Measurements from ENCODE around the gene ASIC1. TPM values are rescaled to one million over a fixed set of nuclear protein-coding genes. Genes with fewer than 3 reads are reported as not detected.

The ASIC1 gene
- polyA plus RNA-seq, 1 donor, result 4.7 TPM

GRCh38 chr12:50040657-50041056 lies 16.7 kb upstream of the ASIC1 start:
- WGBS (ENCODE audit: insufficient coverage, low lambda C conversion rate), result 80% methylated on average over 1 of the region's 4 CpGs
- H3K27ac ChIP-seq (ENCODE audit: low read length), result no peak overlapping the region
- no peak overlapping the region for H3K4me3 ChIP-seq (ENCODE audit: low read length)
- no peaks in the 10 kb centered on the region for H3K9me3 ChIP-seq (ENCODE audit: control insufficient read depth, low read depth, low read length)
- no peaks in the 10 kb centered on the region for H3K4me1 ChIP-seq (ENCODE audit: control insufficient read depth, insufficient read depth, low read length)
- H3K27me3 ChIP-seq (ENCODE audit: control insufficient read depth, insufficient read depth, low read length), result no peaks in the 10 kb centered on the region
- no peak for DNase-seq
- H3K36me3 ChIP-seq (ENCODE audit: control insufficient read depth, insufficient read depth, low read length), result no peaks in the 10 kb centered on the region

- Histone ChIP-seq H3K27ac (ENCODE audit: low read length) (no peak overlapping the region), H3K27me3 (ENCODE audit: control insufficient read depth, insufficient read depth, low read length) (no peaks in the 10 kb centered on the region), H3K4me1 (ENCODE audit: control insufficient read depth, insufficient read depth, low read length) (no peaks in the 10 kb centered on the region), H3K9me3 (ENCODE audit: control insufficient read depth, low read depth, low read length) (no peaks in the 10 kb centered on the region), H3K4me3 (ENCODE audit: low read length) (no peak overlapping the region), H3K36me3 (ENCODE audit: control insufficient read depth, insufficient read depth, low read length) (no peaks in the 10 kb centered on the region)
- WGBS (ENCODE audit: insufficient coverage, low lambda C conversion rate), result 33% methylated on average over 1 of the region's 15 CpGs
- no peak for DNase-seq
These were observed 16.1 kb upstream of the ASIC1 start for GRCh38 chr12:50041062-50041860.

GRCh38 chr12:50041962-50042361 lies 15.4 kb upstream of the ASIC1 start:
- no CpG with 5 or more reads among the region's 5 CpGs for WGBS (ENCODE audit: insufficient coverage, low lambda C conversion rate)
- no peak for DNase-seq

GRCh38 chr12:50042693-50043092 lies 14.7 kb upstream of the ASIC1 start:
- Histone ChIP-seq H3K9me3 (ENCODE audit: control insufficient read depth, low read depth, low read length) (no peaks in the 10 kb centered on the region), H3K27me3 (ENCODE audit: control insufficient read depth, insufficient read depth, low read length) (no peaks in the 10 kb centered on the region), H3K27ac (ENCODE audit: low read length) (no peak overlapping the region), H3K4me3 (ENCODE audit: low read length) (no peak overlapping the region), H3K4me1 (ENCODE audit: control insufficient read depth, insufficient read depth, low read length) (no peaks in the 10 kb centered on the region), H3K36me3 (ENCODE audit: control insufficient read depth, insufficient read depth, low read length) (no peaks in the 10 kb centered on the region)
- no CpG with 5 or more reads among the region's 6 CpGs for WGBS (ENCODE audit: insufficient coverage, low lambda C conversion rate)
- DNase-seq, result no peak

More at GRCh38 chr12:50041962-50042361, 15.4 kb upstream of the ASIC1 start:
- H3K27me3 ChIP-seq (ENCODE audit: control insufficient read depth, insufficient read depth, low read length), result no peaks in the 10 kb centered on the region
- H3K27ac ChIP-seq (ENCODE audit: low read length), result no peak overlapping the region
- H3K4me3 ChIP-seq (ENCODE audit: low read length), result no peak overlapping the region
- H3K36me3 ChIP-seq (ENCODE audit: control insufficient read depth, insufficient read depth, low read length), result no peaks in the 10 kb centered on the region
- no peaks in the 10 kb centered on the region for H3K4me1 ChIP-seq (ENCODE audit: control insufficient read depth, insufficient read depth, low read length)
- H3K9me3 ChIP-seq (ENCODE audit: control insufficient read depth, low read depth, low read length), result no peaks in the 10 kb centered on the region

- H3K27ac ChIP-seq (ENCODE audit: low read length), result no peak overlapping the region
- no peaks in the 10 kb centered on the region for H3K9me3 ChIP-seq (ENCODE audit: control insufficient read depth, low read depth, low read length)
- no CpG with 5 or more reads among the region's 2 CpGs for WGBS (ENCODE audit: insufficient coverage, low lambda C conversion rate)
- DNase-seq, result no peak
- H3K36me3 ChIP-seq (ENCODE audit: control insufficient read depth, insufficient read depth, low read length), result no peaks in the 10 kb centered on the region
- no peaks in the 10 kb centered on the region for H3K27me3 ChIP-seq (ENCODE audit: control insufficient read depth, insufficient read depth, low read length)
- H3K4me1 ChIP-seq (ENCODE audit: control insufficient read depth, insufficient read depth, low read length), result no peaks in the 10 kb centered on the region
- H3K4me3 ChIP-seq (ENCODE audit: low read length), result no peak overlapping the region
These were observed 14.1 kb upstream of the ASIC1 start for GRCh38 chr12:50043308-50043707.

- no peak overlapping the region for H3K4me3 ChIP-seq (ENCODE audit: low read length)
- no peaks in the 10 kb centered on the region for H3K36me3 ChIP-seq (ENCODE audit: control insufficient read depth, insufficient read depth, low read length)
- H3K9me3 ChIP-seq (ENCODE audit: control insufficient read depth, low read depth, low read length), result no peaks in the 10 kb centered on the region
- H3K27me3 ChIP-seq (ENCODE audit: control insufficient read depth, insufficient read depth, low read length), result no peaks in the 10 kb centered on the region
- no peak for DNase-seq
- no peak overlapping the region for H3K27ac ChIP-seq (ENCODE audit: low read length)
- no CpG with 5 or more reads among the region's 6 CpGs for WGBS (ENCODE audit: insufficient coverage, low lambda C conversion rate)
- no peaks in the 10 kb centered on the region for H3K4me1 ChIP-seq (ENCODE audit: control insufficient read depth, insufficient read depth, low read length)
These were observed 13.5 kb upstream of the ASIC1 start for GRCh38 chr12:50043854-50044253.

GRCh38 chr12:50047693-50048250 lies 9.6 kb upstream of the ASIC1 start:
- WGBS (ENCODE audit: insufficient coverage, low lambda C conversion rate), result 100% methylated on average over 1 of the region's 7 CpGs
- Histone ChIP-seq H3K36me3 (ENCODE audit: control insufficient read depth, insufficient read depth, low read length) (no peaks in the 10 kb centered on the region), H3K4me1 (ENCODE audit: control insufficient read depth, insufficient read depth, low read length) (peaks cover 10% of the 10 kb centered on the region), H3K4me3 (ENCODE audit: low read length) (no peak overlapping the region), H3K27ac (ENCODE audit: low read length) (no peak overlapping the region), H3K27me3 (ENCODE audit: control insufficient read depth, insufficient read depth, low read length) (peaks cover 18% of the 10 kb centered on the region), H3K9me3 (ENCODE audit: control insufficient read depth, low read depth, low read length) (peaks cover 3% of the 10 kb centered on the region)
- DNase-seq, result no peak

GRCh38 chr12:50049254-50050118 lies 7.9 kb upstream of the ASIC1 start:
- Histone ChIP-seq H3K36me3 (ENCODE audit: control insufficient read depth, insufficient read depth, low read length) (no peaks in the 10 kb centered on the region), H3K27me3 (ENCODE audit: control insufficient read depth, insufficient read depth, low read length) (peaks cover 20% of the 10 kb centered on the region), H3K27ac (ENCODE audit: low read length) (no peak overlapping the region), H3K4me3 (ENCODE audit: low read length) (no peak overlapping the region), H3K9me3 (ENCODE audit: control insufficient read depth, low read depth, low read length) (peaks cover 3% of the 10 kb centered on the region), H3K4me1 (ENCODE audit: control insufficient read depth, insufficient read depth, low read length) (peaks cover 10% of the 10 kb centered on the region)
- no peak for DNase-seq
- WGBS (ENCODE audit: insufficient coverage, low lambda C conversion rate), result 57% methylated on average over 1 of the region's 3 CpGs

- no peak overlapping the region for H3K27ac ChIP-seq (ENCODE audit: low read length)
These were observed 7.3 kb upstream of the ASIC1 start for GRCh38 chr12:50050119-50050385.

GRCh38 chr12:50050410-50051098 lies 6.8 kb upstream of the ASIC1 start:
- H3K27ac ChIP-seq (ENCODE audit: low read length), result no peak overlapping the region
- no CpG with 5 or more reads among the region's 37 CpGs for WGBS (ENCODE audit: insufficient coverage, low lambda C conversion rate)
- peaks cover 10% of the 10 kb centered on the region for H3K4me1 ChIP-seq (ENCODE audit: control insufficient read depth, insufficient read depth, low read length)
- peaks cover 20% of the 10 kb centered on the region for H3K27me3 ChIP-seq (ENCODE audit: control insufficient read depth, insufficient read depth, low read length)
- DNase-seq, result peak; percentile 33 to 69
- H3K4me3 ChIP-seq (ENCODE audit: low read length), result peak overlapping the region; percentile 7
- H3K9me3 ChIP-seq (ENCODE audit: control insufficient read depth, low read depth, low read length), result peaks cover 3% of the 10 kb centered on the region
- H3K36me3 ChIP-seq (ENCODE audit: control insufficient read depth, insufficient read depth, low read length), result no peaks in the 10 kb centered on the region

More at GRCh38 chr12:50050119-50050385, 7.3 kb upstream of the ASIC1 start:
- WGBS (ENCODE audit: insufficient coverage, low lambda C conversion rate), result no CpG with 5 or more reads among the region's 3 CpGs
- H3K4me1 ChIP-seq (ENCODE audit: control insufficient read depth, insufficient read depth, low read length), result peaks cover 10% of the 10 kb centered on the region
- DNase-seq, result no peak
- H3K27me3 ChIP-seq (ENCODE audit: control insufficient read depth, insufficient read depth, low read length), result peaks cover 20% of the 10 kb centered on the region
- H3K4me3 ChIP-seq (ENCODE audit: low read length), result no peak overlapping the region
- H3K36me3 ChIP-seq (ENCODE audit: control insufficient read depth, insufficient read depth, low read length), result no peaks in the 10 kb centered on the region
- peaks cover 3% of the 10 kb centered on the region for H3K9me3 ChIP-seq (ENCODE audit: control insufficient read depth, low read depth, low read length)
